GM23338 (cell line): Measurements from ENCODE around the gene IFNG. TPM values are rescaled to one million over a fixed set of nuclear protein-coding genes. Genes with fewer than 3 reads are reported as not detected.

ENCODE experiments used
- ATAC-seq: fragments of 200-7000 bp; cut with Tn5 transposase; 3 replicates; pipeline ENCODE4 v1.9.1; 2020
- DNase-seq: peaks from one replicate; pipeline ENCODE4 v3.0.0-alpha.2; 2015; ENCODE audit warnings: low spot score
- H2AFZ ChIP-seq: fragments of 200-600 bp; sonication (generic); 2 replicates; pipeline ENCODE4 v1.8.0; 2016; ENCODE audit warnings: antibody characterized with exemption, mild to moderate bottlenecking, moderate library complexity
- H3F3A ChIP-seq: fragments of 200-600 bp; sonication (generic); replicated peaks from 2 replicates; pipeline ENCODE4 v1.8.0; 2017; ENCODE audit warnings: antibody characterized with exemption, mixed run types, low read depth
- H3K27ac ChIP-seq: fragments of 200-600 bp; sonication (generic); 2 replicates; pipeline ENCODE4 v1.6.1; 2016; ENCODE audit warnings: low read depth
- H3K27me3 ChIP-seq: fragments of 200-600 bp; sonication (generic); 2 replicates; pipeline ENCODE4 v1.8.0; 2016; ENCODE audit warnings: mild to moderate bottlenecking, mixed run types, moderate library complexity; ENCODE audit not compliant: insufficient read depth
- H3K36me3 ChIP-seq: fragments of 200-600 bp; sonication (generic); 2 replicates; pipeline ENCODE4 v1.8.0; 2016; ENCODE audit warnings: mild to moderate bottlenecking; ENCODE audit not compliant: insufficient read depth
- H3K4me1 ChIP-seq: fragments of 200-600 bp; sonication (generic); 2 replicates; pipeline ENCODE4 v1.8.0; 2016; ENCODE audit warnings: mild to moderate bottlenecking, moderate library complexity; ENCODE audit not compliant: insufficient read depth
- H3K4me2 ChIP-seq: fragments of 200-600 bp; sonication (generic); 2 replicates; pipeline ENCODE4 v1.7.1; 2017; ENCODE audit warnings: mixed run types
- H3K4me3 ChIP-seq: fragments of 200-600 bp; sonication (generic); 2 replicates; pipeline ENCODE4 v1.6.1; 2016; ENCODE audit warnings: mixed run types
- H3K79me2 ChIP-seq: fragments of 200-600 bp; sonication (generic); replicated peaks from 2 replicates; pipeline ENCODE4 v1.8.0; 2017; ENCODE audit warnings: mild to moderate bottlenecking; ENCODE audit not compliant: insufficient read depth
- H3K9me2 ChIP-seq: fragments of 200-600 bp; sonication (generic); 2 replicates; pipeline ENCODE4 v1.8.0; 2017; ENCODE audit not compliant: insufficient read depth
- H4K20me1 ChIP-seq: fragments of 200-600 bp; sonication (generic); replicated peaks from 2 replicates; pipeline ENCODE4 v1.8.0; 2017; ENCODE audit warnings: mild to moderate bottlenecking; ENCODE audit not compliant: insufficient read depth
- H3K27ac Mint-ChIP-seq: 2 replicates; pipeline ENCODE4 v1.8.0; 2020; ENCODE audit warnings: inconsistent platforms, mild to moderate bottlenecking, moderate library complexity, mixed read lengths
- H3K27me3 Mint-ChIP-seq: 3 replicates; pipeline ENCODE4 v1.8.0; 2022; ENCODE audit warnings: low read depth, mild to moderate bottlenecking, moderate library complexity, mixed read lengths, inconsistent platforms; ENCODE audit not compliant: insufficient read depth, poor library complexity
- H3K36me3 Mint-ChIP-seq: 3 replicates; pipeline ENCODE4 v1.8.0; 2021; ENCODE audit warnings: low read depth, mild to moderate bottlenecking, inconsistent platforms, moderate library complexity, mixed read lengths
- H3K4me1 Mint-ChIP-seq: 3 replicates; pipeline ENCODE4 v1.8.0; 2020; ENCODE audit warnings: mild to moderate bottlenecking, inconsistent platforms, mixed read lengths
- H3K4me3 Mint-ChIP-seq: 3 replicates; pipeline ENCODE4 v1.8.0; 2021; ENCODE audit warnings: moderate library complexity, mild to moderate bottlenecking, inconsistent platforms, mixed read lengths
- H3K9me3 Mint-ChIP-seq: 3 replicates; pipeline ENCODE4 v1.8.0; 2020; ENCODE audit warnings: moderate library complexity, mild to moderate bottlenecking, inconsistent platforms, mixed read lengths
- EZH2 ChIP-seq: fragments of 200-600 bp; sonication (generic); IDR thresholded peaks from one replicate; pipeline ENCODE4 v1.8.0; 2017; ENCODE audit warnings: antibody characterized with exemption, mild to moderate bottlenecking, low read depth; ENCODE audit not compliant: unreplicated experiment
- EZH2phosphoT487 ChIP-seq: fragments of 200-600 bp; sonication (generic); IDR thresholded peaks from one replicate; pipeline ENCODE4 v1.8.1; 2018; ENCODE audit warnings: antibody characterized with exemption; ENCODE audit not compliant: unreplicated experiment
- JUNB ChIP-seq: IDR thresholded peaks from one replicate; pipeline ENCODE4 v1.6.1; 2016; ENCODE audit warnings: antibody characterized with exemption; ENCODE audit not compliant: unreplicated experiment
- NANOG ChIP-seq: IDR thresholded peaks from 2 replicates; pipeline ENCODE4 v1.6.1; 2016; ENCODE audit warnings: antibody characterized with exemption, borderline replicate concordance
- POLR2AphosphoS5 ChIP-seq: IDR thresholded peaks from 2 replicates; pipeline ENCODE4 v1.6.1; 2016; ENCODE audit warnings: antibody characterized with exemption, low read depth
- STAT1 ChIP-seq: IDR thresholded peaks from one replicate; pipeline ENCODE4 v1.6.1; 2016; ENCODE audit warnings: antibody characterized with exemption; ENCODE audit not compliant: unreplicated experiment
- ZNF114 ChIP-seq: fragments of 250-450 bp; sonication (Bioruptor Pico); IDR thresholded peaks from 2 replicates; pipeline ENCODE4 v1.5.0; 2020; ENCODE audit warnings: mild to moderate bottlenecking, moderate library complexity
- ZNF331 ChIP-seq: fragments of 250-450 bp; sonication (Bioruptor Pico); IDR thresholded peaks from 2 replicates; pipeline ENCODE4 v1.5.0; 2020; ENCODE audit warnings: low read depth, mild to moderate bottlenecking, moderate library complexity
- polyA plus RNA-seq: library from polyadenylated mRNA; unstranded; fragments of >200 nt; fragmentation: Nextera tagmentation; extraction: Ambion mirVana; gene quantifications from 2 replicates; pipeline ENCODE4 v1.2.1, GENCODE V29; 2016
- total RNA-seq: library from RNA; depleted of rRNA; stranded (reverse); fragments of >200 nt; shearing (Covaris generic); gene quantifications from 2 replicates; pipeline ENCODE4 v1.2.3, GENCODE V29; 2014
- TF ChIP-seq, protein P1 (sequence below): IDR thresholded peaks from one replicate; pipeline ENCODE4 v1.6.1; 2018; ENCODE audit warnings: antibody characterized with exemption; ENCODE audit not compliant: unreplicated experiment
- TF ChIP-seq, protein P2 (sequence below), 2 experiments: fragments of 200-600 bp in 1 of 2; sonication (generic) in 1 of 2; conservative IDR thresholded peaks; 2 replicates each; pipeline versions ENCODE4 v1.5.1 to v1.6.1; 2016 to 2017; ENCODE audit warnings: antibody characterized with exemption in 2 of 2, low read depth in 2 of 2, mild to moderate bottlenecking in 2 of 2, moderate library complexity in 1 of 2
- TF ChIP-seq, protein P3 (sequence below): IDR thresholded peaks from 2 replicates; pipeline ENCODE4 v1.6.1; 2016; ENCODE audit warnings: antibody characterized with exemption

The IFNG gene
- total and polyA plus RNA-seq, 2 experiments from 2014 or later, result not detected

DNA sequence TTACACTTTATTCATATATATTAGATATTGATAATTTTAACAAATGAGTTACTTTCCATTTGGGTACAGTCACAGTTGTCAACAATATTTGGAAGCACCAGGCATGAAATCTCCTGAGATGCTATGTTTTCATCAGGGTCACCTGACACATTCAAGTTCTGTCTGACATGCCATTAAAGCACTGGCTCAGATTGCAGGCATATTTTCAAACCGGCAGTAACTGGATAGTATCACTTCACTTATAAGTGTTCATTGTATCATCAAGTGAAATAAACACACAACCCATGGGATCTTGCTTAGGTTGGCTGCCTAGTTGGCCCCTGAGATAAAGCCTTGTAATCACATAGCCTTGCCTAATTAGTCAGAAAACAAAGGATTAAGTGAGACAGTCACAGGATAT, 4.8 kb downstream of the IFNG start:
- H3K4me1 Mint-ChIP-seq, result no peaks in the 10 kb centered on the region
- Histone ChIP-seq H3K27ac (no peak overlapping the region), H3K79me2 (no peaks in the 10 kb centered on the region), H3K4me2 (no peak overlapping the region), H3K36me3 (no peaks in the 10 kb centered on the region), H4K20me1 (no peaks in the 10 kb centered on the region), H3K9me2 (0 out of 2 replicates have a peak, but pooled peaks cover 8% of the 10 kb centered on the region), H3F3A (no peaks in the 10 kb centered on the region), H3K4me1 (no peaks in the 10 kb centered on the region), H3K27me3 (no peaks in the 10 kb centered on the region), H3K4me3 (no peak overlapping the region), H2AFZ (no peak overlapping the region)
- H3K36me3 Mint-ChIP-seq, result no peaks in the 10 kb centered on the region
- H3K4me3 Mint-ChIP-seq, result no peak overlapping the region
- no peak for ATAC-seq
- H3K27me3 Mint-ChIP-seq, result no peaks in the 10 kb centered on the region
- no peak for TF ChIP-seq POLR2AphosphoS5
- TF ChIP-seq STAT1, result no peak
- TF ChIP-seq ZNF331, result no peak
- no peak for TF ChIP-seq ZNF114 (CRISPR knock-in tag)
- TF ChIP-seq, protein P1, sequence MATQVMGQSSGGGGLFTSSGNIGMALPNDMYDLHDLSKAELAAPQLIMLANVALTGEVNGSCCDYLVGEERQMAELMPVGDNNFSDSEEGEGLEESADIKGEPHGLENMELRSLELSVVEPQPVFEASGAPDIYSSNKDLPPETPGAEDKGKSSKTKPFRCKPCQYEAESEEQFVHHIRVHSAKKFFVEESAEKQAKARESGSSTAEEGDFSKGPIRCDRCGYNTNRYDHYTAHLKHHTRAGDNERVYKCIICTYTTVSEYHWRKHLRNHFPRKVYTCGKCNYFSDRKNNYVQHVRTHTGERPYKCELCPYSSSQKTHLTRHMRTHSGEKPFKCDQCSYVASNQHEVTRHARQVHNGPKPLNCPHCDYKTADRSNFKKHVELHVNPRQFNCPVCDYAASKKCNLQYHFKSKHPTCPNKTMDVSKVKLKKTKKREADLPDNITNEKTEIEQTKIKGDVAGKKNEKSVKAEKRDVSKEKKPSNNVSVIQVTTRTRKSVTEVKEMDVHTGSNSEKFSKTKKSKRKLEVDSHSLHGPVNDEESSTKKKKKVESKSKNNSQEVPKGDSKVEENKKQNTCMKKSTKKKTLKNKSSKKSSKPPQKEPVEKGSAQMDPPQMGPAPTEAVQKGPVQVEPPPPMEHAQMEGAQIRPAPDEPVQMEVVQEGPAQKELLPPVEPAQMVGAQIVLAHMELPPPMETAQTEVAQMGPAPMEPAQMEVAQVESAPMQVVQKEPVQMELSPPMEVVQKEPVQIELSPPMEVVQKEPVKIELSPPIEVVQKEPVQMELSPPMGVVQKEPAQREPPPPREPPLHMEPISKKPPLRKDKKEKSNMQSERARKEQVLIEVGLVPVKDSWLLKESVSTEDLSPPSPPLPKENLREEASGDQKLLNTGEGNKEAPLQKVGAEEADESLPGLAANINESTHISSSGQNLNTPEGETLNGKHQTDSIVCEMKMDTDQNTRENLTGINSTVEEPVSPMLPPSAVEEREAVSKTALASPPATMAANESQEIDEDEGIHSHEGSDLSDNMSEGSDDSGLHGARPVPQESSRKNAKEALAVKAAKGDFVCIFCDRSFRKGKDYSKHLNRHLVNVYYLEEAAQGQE, result no peak
- no peak for TF ChIP-seq EZH2
- TF ChIP-seq, protein P2, sequence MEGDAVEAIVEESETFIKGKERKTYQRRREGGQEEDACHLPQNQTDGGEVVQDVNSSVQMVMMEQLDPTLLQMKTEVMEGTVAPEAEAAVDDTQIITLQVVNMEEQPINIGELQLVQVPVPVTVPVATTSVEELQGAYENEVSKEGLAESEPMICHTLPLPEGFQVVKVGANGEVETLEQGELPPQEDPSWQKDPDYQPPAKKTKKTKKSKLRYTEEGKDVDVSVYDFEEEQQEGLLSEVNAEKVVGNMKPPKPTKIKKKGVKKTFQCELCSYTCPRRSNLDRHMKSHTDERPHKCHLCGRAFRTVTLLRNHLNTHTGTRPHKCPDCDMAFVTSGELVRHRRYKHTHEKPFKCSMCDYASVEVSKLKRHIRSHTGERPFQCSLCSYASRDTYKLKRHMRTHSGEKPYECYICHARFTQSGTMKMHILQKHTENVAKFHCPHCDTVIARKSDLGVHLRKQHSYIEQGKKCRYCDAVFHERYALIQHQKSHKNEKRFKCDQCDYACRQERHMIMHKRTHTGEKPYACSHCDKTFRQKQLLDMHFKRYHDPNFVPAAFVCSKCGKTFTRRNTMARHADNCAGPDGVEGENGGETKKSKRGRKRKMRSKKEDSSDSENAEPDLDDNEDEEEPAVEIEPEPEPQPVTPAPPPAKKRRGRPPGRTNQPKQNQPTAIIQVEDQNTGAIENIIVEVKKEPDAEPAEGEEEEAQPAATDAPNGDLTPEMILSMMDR (conservative IDR thresholded peaks at IDR 0.05; ENCODE audit: low read depth in 2 of 2), result no peak
- no peak for TF ChIP-seq JUNB
- no peak for TF ChIP-seq EZH2phosphoT487
- no peak for TF ChIP-seq NANOG
- TF ChIP-seq, protein P3, sequence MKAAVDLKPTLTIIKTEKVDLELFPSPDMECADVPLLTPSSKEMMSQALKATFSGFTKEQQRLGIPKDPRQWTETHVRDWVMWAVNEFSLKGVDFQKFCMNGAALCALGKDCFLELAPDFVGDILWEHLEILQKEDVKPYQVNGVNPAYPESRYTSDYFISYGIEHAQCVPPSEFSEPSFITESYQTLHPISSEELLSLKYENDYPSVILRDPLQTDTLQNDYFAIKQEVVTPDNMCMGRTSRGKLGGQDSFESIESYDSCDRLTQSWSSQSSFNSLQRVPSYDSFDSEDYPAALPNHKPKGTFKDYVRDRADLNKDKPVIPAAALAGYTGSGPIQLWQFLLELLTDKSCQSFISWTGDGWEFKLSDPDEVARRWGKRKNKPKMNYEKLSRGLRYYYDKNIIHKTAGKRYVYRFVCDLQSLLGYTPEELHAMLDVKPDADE, result no peak
- no peak for DNase-seq
- no peak overlapping the region for H3K27ac Mint-ChIP-seq
- no peaks in the 10 kb centered on the region for H3K9me3 Mint-ChIP-seq
